GM19025 (cell line): ENCODE measurements around the gene OR6K3.
"Not testable (repeated sequence)": the region's sequence is repeated elsewhere in the genome, so short reads cannot be mapped to it uniquely, and the experiment has no call there.

Experiments used
- ATAC-seq: cut with Tn5 transposase; IDR thresholded peaks from one replicate; pipeline ENCODE4 v1.9.1; 2021; ENCODE audit warnings: mild to moderate bottlenecking, low read depth, moderate library complexity; ENCODE audit not compliant: unreplicated experiment

Gene OR6K3, protein sequence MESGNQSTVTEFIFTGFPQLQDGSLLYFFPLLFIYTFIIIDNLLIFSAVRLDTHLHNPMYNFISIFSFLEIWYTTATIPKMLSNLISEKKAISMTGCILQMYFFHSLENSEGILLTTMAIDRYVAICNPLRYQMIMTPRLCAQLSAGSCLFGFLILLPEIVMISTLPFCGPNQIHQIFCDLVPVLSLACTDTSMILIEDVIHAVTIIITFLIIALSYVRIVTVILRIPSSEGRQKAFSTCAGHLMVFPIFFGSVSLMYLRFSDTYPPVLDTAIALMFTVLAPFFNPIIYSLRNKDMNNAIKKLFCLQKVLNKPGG

DNA sequence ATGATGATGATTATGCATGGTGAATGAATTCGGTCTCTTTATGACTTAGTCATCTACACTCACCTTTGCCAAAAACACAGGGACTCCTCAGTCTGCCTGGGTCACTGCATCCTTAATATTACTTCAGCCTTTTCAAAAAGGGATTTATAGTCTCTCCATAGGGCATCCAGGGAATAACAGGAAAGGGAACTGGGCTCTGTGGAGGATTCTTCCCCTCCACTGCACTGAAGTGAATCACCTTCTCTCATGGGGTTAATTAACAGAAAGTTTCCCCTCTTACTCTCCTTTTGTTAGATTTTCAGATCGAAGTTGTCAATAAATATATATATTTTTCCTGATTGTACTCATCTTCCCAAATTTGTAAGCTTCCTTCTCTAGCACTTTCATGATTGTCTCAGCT lies at the start of gene OR6K3:
TSS of gene OR6K3 (minus strand) at position 101 of the 400 bp plus-strand sequence. CDS start 2,605 bp downstream, outside the sequence.
- no peak for ATAC-seq

DNA sequence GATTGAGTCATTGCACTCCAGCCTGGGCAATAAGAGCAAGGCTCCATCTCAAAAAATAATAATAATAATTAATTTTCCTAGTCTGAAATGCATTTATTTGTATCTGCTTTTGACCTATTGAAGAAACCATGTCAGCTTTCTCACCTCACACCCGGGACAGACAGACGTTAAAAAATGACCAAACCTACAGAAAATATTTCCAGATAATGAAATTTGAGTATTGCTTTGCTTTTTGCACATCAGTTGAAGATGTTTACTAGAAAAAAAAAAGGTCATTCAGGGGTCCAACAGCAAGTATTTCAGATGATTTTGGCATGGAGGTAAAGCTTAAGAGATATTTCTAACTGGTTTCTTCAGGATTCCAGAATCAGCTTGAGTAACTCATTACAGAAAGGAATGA lies 33.9 kb upstream of the OR6K3 start, which contains the start of gene OR6K6:
TSS of gene OR6K6 (plus strand) at position 301 of the 400 bp plus-strand sequence. CDS start 168 bp downstream, outside the sequence.
- no peak for ATAC-seq

DNA sequence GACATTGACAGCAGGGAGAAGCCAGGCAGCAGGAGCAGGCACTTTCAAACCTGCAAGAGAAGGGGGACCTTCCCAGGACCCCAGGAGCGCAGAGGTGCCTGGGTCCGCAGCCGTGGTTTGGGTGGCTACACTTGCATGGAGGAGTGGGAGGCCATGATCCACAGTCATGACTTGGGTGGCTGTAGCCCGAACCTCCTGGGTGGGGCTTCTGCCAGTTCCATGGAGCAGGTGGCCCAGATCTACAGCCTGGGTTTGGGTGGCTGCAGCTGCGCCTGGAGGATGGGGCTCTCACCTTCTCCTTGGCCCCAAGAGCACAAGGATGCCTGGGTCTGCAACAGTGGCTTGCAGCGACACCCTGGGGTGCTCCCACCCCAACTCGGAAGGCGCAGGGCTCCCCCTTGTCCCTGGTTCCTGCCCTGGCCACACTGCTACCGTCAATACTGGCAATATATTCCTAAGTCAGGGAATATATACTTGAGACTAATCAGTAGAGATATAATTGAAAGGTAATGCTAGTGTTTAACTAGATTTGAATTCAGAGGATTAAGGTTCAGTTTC lies 31.7 kb upstream of the OR6K3 start:
- no peak for ATAC-seq

- no peak for ATAC-seq
Measured at GRCh38 chr1:158735848-158736247, 15.3 kb upstream of the OR6K3 start.

DNA sequence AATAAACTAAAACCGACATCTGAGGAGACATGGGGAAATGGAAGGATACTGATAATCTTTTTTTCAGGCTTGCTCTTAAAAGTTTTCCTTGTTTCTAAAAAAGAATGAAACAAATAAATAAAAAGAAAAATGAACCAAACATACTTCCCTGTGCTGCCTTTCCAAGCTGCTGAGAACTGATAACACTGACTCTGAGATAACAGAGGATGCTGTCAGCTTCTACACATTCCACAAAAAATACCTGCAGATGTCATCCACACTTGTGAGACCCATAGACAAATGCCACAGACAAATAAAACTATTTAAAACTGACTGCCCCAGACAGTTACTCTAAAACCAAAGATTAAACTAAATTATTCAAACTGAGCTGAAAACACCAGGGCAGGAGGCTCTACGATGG lies 12.0 kb upstream of the OR6K3 start:
- no peak for ATAC-seq

GRCh38 chr1:158731707-158732106 lies 11.2 kb upstream of the OR6K3 start:
- no peak for ATAC-seq

- no peak for ATAC-seq
Measured at GRCh38 chr1:158730453-158730852, 9.9 kb upstream of the OR6K3 start.

DNA sequence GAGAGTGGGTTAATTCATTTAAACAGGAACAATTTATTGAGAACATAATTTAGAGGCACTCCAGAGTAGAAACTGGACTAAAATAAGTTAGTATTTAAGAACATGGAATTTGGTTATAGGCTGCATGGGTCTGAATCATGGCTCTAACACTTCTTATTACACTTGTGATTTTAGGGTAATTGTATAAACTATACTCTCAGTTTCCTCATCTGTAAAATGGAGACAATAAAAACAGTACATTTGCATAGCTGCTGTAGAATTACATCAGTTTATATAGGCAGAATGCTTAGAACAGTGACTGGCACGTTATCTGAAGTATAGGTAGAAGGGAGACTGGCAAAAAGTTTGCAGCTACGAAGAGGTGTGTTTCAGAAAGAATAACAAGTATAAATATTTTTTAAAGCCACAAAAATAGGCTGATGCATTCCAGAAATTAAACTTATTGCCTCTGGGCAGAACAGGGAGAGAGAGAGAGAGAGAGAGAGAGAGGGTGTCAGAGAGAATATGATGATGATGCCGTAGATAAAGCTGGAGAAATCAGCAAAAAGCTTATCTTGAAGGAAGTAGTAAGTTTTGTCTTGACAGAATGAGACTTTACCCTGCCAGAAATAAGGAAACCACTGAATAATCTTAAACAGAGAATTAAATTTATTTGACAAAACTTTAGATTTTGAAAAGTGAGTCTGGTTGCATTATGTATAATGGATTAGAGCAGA lies 8.1 kb upstream of the OR6K3 start:
- no peak for ATAC-seq

DNA sequence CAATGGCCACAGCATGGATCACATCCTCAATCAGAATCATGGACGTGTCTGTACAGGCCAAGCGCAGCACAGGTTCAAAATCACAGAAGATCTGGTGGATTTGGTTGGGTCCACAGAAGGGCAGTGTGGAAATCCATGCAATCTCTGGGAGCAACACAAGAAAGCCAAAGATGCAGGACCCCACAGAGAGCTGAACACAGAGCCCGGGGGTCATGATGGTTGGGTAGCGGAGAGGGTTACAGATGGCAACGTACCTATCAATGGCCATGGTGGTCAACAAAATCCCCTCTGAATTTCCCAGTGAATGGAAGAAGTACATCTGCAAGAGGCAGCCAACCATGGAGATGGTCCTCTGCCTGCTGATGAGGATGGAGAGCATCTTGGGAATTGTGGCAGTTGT lies 3.9 kb upstream of the OR6K3 start:
- no peak for ATAC-seq

DNA sequence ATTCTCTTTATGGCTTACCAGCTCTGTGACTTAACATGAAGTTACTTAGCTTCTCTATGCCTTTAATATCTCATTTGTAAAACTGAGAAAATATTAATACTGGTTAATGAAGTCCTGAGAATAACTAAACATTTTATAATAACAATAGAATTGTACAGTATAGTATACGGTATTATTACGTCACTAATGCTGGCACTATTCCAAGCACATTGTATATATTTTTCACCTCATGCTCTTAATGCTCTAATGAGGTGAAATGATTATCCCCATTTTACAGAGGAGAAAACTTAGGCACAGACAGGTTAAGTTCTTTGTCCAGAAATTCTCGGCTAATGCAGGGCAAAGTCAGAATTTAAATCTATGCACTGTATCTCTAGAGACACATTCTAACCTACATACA lies 856 bp downstream of the OR6K3 start:
- ATAC-seq = no peak

DNA sequence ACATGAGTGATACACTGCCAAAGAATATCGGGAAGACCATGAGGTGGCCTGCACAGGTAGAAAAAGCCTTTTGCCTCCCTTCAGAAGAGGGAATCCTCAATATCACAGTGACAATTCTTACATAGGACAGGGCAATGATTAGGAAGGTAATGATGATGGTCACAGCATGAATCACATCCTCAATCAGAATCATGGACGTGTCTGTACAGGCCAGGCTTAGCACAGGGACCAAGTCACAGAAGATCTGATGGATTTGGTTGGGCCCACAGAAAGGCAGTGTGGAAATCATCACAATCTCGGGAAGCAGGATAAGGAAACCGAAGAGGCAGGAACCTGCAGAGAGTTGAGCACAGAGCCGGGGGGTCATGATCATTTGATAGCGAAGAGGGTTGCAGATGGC lies 3.2 kb downstream of the OR6K3 start:
- ATAC-seq = no peak

DNA sequence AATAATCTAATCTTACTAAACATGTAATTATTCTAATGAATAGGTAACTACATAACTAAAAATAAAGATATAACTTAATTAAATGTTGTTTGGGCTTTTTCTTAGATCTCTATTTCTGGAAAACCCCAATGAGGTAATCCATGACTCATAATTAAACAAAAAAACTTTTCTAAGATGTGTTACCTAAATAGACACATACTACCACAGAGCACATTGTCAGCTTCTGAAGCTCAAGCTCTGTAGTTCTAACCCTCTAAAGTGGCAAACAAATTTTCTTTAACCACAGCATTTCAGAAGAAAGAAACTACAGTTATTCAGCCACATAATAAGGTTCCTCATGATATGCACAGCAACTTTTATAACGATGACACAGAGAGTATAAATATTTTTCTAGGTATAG lies 4.2 kb downstream of the OR6K3 start:
- ATAC-seq = no peak

GRCh38 chr1:158714754-158715153 lies 5.8 kb downstream of the OR6K3 start:
- ATAC-seq = no peak

- ATAC-seq = no peak
Measured at GRCh38 chr1:158711098-158711497, 9.4 kb downstream of the OR6K3 start.

GRCh38 chr1:158706096-158706495 lies 14.4 kb downstream of the OR6K3 start:
- ATAC-seq = no peak

DNA sequence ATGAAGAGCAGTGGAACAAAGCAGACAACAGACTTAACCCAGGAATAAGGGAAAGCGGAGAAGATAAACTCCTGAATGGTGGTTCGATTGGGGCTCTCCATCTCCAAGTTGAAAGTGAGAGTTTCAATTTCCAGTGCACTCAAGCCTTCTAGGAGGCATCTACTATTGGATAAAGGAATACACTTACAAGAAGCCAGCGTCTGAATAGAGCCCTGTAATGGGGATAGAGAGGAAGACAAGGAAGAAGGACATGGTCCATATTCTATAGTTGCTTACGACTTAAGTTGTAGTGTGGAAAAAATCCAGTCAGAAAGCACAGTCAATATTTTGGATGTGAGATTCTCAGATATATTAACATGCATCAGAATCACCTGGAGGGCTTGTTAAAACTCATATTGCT lies 20.0 kb downstream of the OR6K3 start, which contains the start of gene OR6K2:
TSS of gene OR6K2 (minus strand) at position 101 of the 400 bp plus-strand sequence. CDS start at position 101, 0 bp downstream.
- ATAC-seq = no peak

DNA sequence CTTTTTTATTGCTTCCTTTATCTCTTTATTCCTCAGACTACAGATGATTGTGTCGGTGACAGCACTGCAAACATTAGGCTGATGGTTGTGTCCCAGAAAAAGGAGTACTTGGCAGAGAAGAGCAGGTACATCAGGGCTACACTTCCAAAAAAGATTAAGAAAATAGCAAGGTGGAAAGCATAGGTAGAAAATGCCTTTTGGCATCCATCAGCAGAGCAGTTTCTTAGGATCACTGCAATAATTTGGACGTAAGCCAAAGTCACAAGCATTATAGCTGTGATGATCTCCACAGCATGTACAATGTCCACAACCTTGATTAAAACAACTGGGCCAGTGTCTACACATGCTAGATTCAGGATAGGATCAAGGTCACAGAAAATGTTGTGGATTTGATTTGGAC lies 25.9 kb downstream of the OR6K3 start:
- ATAC-seq = no peak

DNA sequence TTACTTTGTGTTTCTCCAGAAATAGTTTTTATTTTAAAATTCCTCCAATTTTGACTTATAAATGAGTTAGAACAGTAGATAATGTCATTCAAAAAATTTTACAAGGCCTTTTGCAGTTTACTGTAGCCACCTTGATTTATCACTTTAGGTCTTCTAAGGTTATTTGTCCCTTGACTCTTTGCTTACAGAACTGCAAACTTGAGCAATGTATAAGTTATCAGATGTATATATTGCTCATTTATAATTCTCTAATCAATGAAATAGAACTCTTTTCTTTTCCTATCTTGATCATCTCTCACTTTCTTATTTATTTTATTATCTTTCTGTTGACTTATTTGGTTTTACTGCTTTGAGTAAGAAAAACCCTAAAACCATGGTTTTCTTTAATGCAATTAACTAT lies 28.2 kb downstream of the OR6K3 start:
- ATAC-seq = no peak

- ATAC-seq = no peak
Measured at GRCh38 chr1:158691907-158692306, 28.6 kb downstream of the OR6K3 start.

GRCh38 chr1:158691149-158691548 lies 29.4 kb downstream of the OR6K3 start:
- not testable (repeated sequence) for ATAC-seq

- no peak for ATAC-seq
Measured at GRCh38 chr1:158689875-158690274, 30.6 kb downstream of the OR6K3 start.
